Tibial artery (tissue), 4 donors: Measurements from ENCODE around the gene RPSA.
"Not testable (repeated sequence)": the region's sequence is repeated elsewhere in the genome, so short reads cannot be mapped to it uniquely, and the experiment has no call there.

Experiments used
- DNase-seq, 2 donors: peaks; one replicate each; pipeline ENCODE4 v3.0.0-alpha.2; 2019
- H3K27ac ChIP-seq, 2 donors: fragments of 200-600 bp; sonication (generic) in 1 of 2; 1 replicate in 1 of 2; 2 replicates in 1 of 2; pipeline ENCODE4 v1.5.1; 2018 to 2019; ENCODE audit warnings: mild to moderate bottlenecking in 1 of 2
- H3K27me3 ChIP-seq, 2 donors: fragments of 200-600 bp; sonication (generic) in 1 of 2; one replicate each; pipeline versions ENCODE4 v1.5.1 to v1.6.0; 2016 to 2019
- H3K36me3 ChIP-seq, 3 donors: fragments of 200-600 bp; sonication (generic) in 2 of 3; one replicate each; pipeline ENCODE4 v1.5.1; 2016 to 2019; ENCODE audit warnings: mild to moderate bottlenecking in 2 of 3
- H3K4me1 ChIP-seq, 4 donors: fragments of 200-600 bp; sonication (generic) in 2 of 4; 1 replicate in 3 of 4; 2 replicates in 1 of 4; pipeline ENCODE4 v1.5.1; 2016 to 2019
- H3K4me3 ChIP-seq, 2 donors: fragments of 200-600 bp; sonication (generic) in 1 of 2; 1 replicate in 1 of 2; 2 replicates in 1 of 2; pipeline ENCODE4 v1.5.1; 2018 to 2019; ENCODE audit warnings: mild to moderate bottlenecking in 2 of 2
- H3K9me3 ChIP-seq, 3 donors: fragments of 200-600 bp; sonication (generic) in 1 of 3; one replicate each; pipeline ENCODE4 v1.5.1; 2016 to 2019
- CTCF ChIP-seq, 2 experiments: fragments of 200-600 bp in 1 of 2; fragments of 450-650 bp in 1 of 2; IDR thresholded peaks; one replicate each; pipeline ENCODE4 v1.5.1; 2017 to 2019; ENCODE audit warnings: antibody characterized with exemption in 2 of 2, mild to moderate bottlenecking in 1 of 2, moderate library complexity in 1 of 2
- intact Hi-C: fragments of 100-400 bp; cut with DNase I; formaldehyde crosslinking; loops from one replicate; pipeline ENCODE4 v1.15.0; 2023; ENCODE audit warnings: low total_unique reads

RPSA gene

GRCh38 chr3:39412668-39413260, 6.2 kb downstream of the RPSA start:
- H3K4me1 ChIP-seq: peaks cover 0 to 25% (median 12%) of the 10 kb centered on the region in 4 donors
- H3K27me3 ChIP-seq: no peaks in the 10 kb centered on the region
- H3K27ac ChIP-seq: no peak overlapping the region
- no peak overlapping the region for H3K4me3 ChIP-seq
- intact Hi-C loops: no loop called here
- DNase-seq: no peak
- H3K9me3 ChIP-seq: no peaks in the 10 kb centered on the region
- no peak for TF ChIP-seq CTCF (IDR thresholded peaks at IDR 0.05)
- H3K36me3 ChIP-seq: peaks cover 47 to 64% (median 53%) of the 10 kb centered on the region in 3 donors

GRCh38 chr3:39413691-39414420, 7.3 kb downstream of the RPSA start:
- H3K36me3 ChIP-seq: peaks cover 43 to 56% (median 47%) of the 10 kb centered on the region in 3 donors
- no peak for DNase-seq

GRCh38 chr3:39414421-39414907, 7.9 kb downstream of the RPSA start:
- TF ChIP-seq CTCF (IDR thresholded peaks at IDR 0.05): no peak
- no peak overlapping the region for H3K4me3 ChIP-seq
- H3K9me3 ChIP-seq: no peaks in the 10 kb centered on the region
- intact Hi-C loops: no loop called here
- no peak for DNase-seq
- no peaks in the 10 kb centered on the region for H3K27me3 ChIP-seq
- peaks cover 38 to 50% (median 46%) of the 10 kb centered on the region in 3 donors for H3K36me3 ChIP-seq
- H3K4me1 ChIP-seq: peaks cover 0 to 11% (median 4%) of the 10 kb centered on the region in 4 donors
- no peak overlapping the region for H3K27ac ChIP-seq

More at GRCh38 chr3:39413691-39414420, 7.3 kb downstream of the RPSA start:
- no peak for TF ChIP-seq CTCF (IDR thresholded peaks at IDR 0.05)
- intact Hi-C loops: no loop called here
- Histone ChIP-seq H3K27ac (no peak overlapping the region), H3K27me3 (no peaks in the 10 kb centered on the region), H3K4me3 (no peak overlapping the region), H3K4me1 (peaks cover 0 to 14% (median 5%) of the 10 kb centered on the region in 4 donors), H3K9me3 (no peaks in the 10 kb centered on the region)

- H3K27me3 ChIP-seq, intact Hi-C loops, H3K4me3 ChIP-seq, H3K4me1 ChIP-seq, H3K27ac ChIP-seq, H3K9me3 ChIP-seq, DNase-seq: not testable (repeated sequence)
- H3K36me3 ChIP-seq: peaks cover 31 to 42% (median 40%) of the 10 kb centered on the region in 3 donors
Observed at GRCh38 chr3:39415302-39415701, 8.8 kb downstream of the RPSA start.

- no peak for DNase-seq
- H3K36me3 ChIP-seq: peaks cover 24 to 35% (median 33%) of the 10 kb centered on the region in 3 donors
- H3K4me3 ChIP-seq: no peak overlapping the region
- no peaks in the 10 kb centered on the region for H3K4me1 ChIP-seq
- TF ChIP-seq CTCF (IDR thresholded peaks at IDR 0.05): no peak
- H3K9me3 ChIP-seq: no peaks in the 10 kb centered on the region
- no peak overlapping the region for H3K27ac ChIP-seq
- intact Hi-C loops: no loop called here
- no peaks in the 10 kb centered on the region for H3K27me3 ChIP-seq
Observed at GRCh38 chr3:39415983-39416382, 9.5 kb downstream of the RPSA start.

- H3K4me1 ChIP-seq, H3K9me3 ChIP-seq, H3K4me3 ChIP-seq, intact Hi-C loops, H3K27ac ChIP-seq, H3K27me3 ChIP-seq, DNase-seq: not testable (repeated sequence)
- H3K36me3 ChIP-seq: peaks cover 15 to 25% (median 23%) of the 10 kb centered on the region in 3 donors
Observed at GRCh38 chr3:39416998-39417397, 10.5 kb downstream of the RPSA start.

- H3K4me1 ChIP-seq, H3K4me3 ChIP-seq, H3K36me3 ChIP-seq, H3K9me3 ChIP-seq, H3K27me3 ChIP-seq, H3K27ac ChIP-seq, DNase-seq, intact Hi-C loops: not testable (repeated sequence)
Observed at GRCh38 chr3:39418556-39419225, 12.2 kb downstream of the RPSA start.
